Fibroblast of lung (primary cell): ENCODE measurements around the gene SIPA1L3. TPM values are rescaled to one million over a fixed set of nuclear protein-coding genes. Genes with fewer than 3 reads are reported as not detected.
A peak's percentile ranks its signal among the peaks of the same experiment; 100 is the strongest.

Source experiments
- DNase-seq, 2 donors: peaks; one replicate each; pipeline versions ENCODE4 v3.0.0 to v3.0.0-alpha.2; 2010; ENCODE audit warnings: low read depth in 2 of 2
- H2AFZ ChIP-seq: 2 replicates; pipeline ENCODE4 v1.5.1; 2012; ENCODE audit warnings: low read length, control low read depth, inconsistent platforms
- H3K27ac ChIP-seq: 2 replicates; pipeline ENCODE4 v1.5.1; 2011; ENCODE audit warnings: low read length, control low read depth; ENCODE audit not compliant: insufficient read depth
- H3K27me3 ChIP-seq: 2 replicates; pipeline ENCODE4 v1.5.1; 2011; ENCODE audit warnings: mild to moderate bottlenecking, low read length; ENCODE audit not compliant: control insufficient read depth, insufficient read depth
- H3K36me3 ChIP-seq: 2 replicates; pipeline ENCODE4 v1.5.1; 2011; ENCODE audit warnings: low read length; ENCODE audit not compliant: control insufficient read depth, insufficient read depth
- H3K4me1 ChIP-seq: 2 replicates; pipeline ENCODE4 v1.5.1; 2011; ENCODE audit warnings: low read length; ENCODE audit not compliant: control insufficient read depth, insufficient read depth; ENCODE audit errors: extremely low read depth
- H3K4me2 ChIP-seq: 2 replicates; pipeline ENCODE4 v1.5.1; 2011; ENCODE audit warnings: low read length, control low read depth; ENCODE audit not compliant: insufficient read depth; ENCODE audit errors: extremely low read depth
- H3K4me3 ChIP-seq, 4 experiments: fragments of 200-600 bp in 1 of 4; sonication (generic) in 1 of 4; replicated peaks in 1 of 4; 2 replicates each; pipeline ENCODE4 v1.5.1; 2011 to 2016; ENCODE audit warnings: low read length in 4 of 4, low read depth in 3 of 4, mild to moderate bottlenecking in 3 of 4, control low read depth in 2 of 4, inconsistent platforms in 1 of 4, mixed read lengths in 1 of 4; ENCODE audit not compliant: insufficient read depth in 1 of 4; ENCODE audit errors: control extremely low read depth in 1 of 4
- H3K79me2 ChIP-seq: 2 replicates; pipeline ENCODE4 v1.5.1; 2012; ENCODE audit warnings: mild to moderate bottlenecking, low read length, inconsistent platforms; ENCODE audit not compliant: control insufficient read depth, insufficient read depth
- H3K9ac ChIP-seq: 2 replicates; pipeline ENCODE4 v1.5.1; 2011; ENCODE audit warnings: mild to moderate bottlenecking, low read length, control low read depth; ENCODE audit not compliant: insufficient read depth
- H3K9me3 ChIP-seq: 2 replicates; pipeline ENCODE4 v1.5.1; 2012; ENCODE audit warnings: low read depth, low read length; ENCODE audit not compliant: control insufficient read depth, insufficient read depth
- H4K20me1 ChIP-seq: 2 replicates; pipeline ENCODE4 v1.5.1; 2011; ENCODE audit warnings: low read length; ENCODE audit not compliant: control insufficient read depth, insufficient read depth; ENCODE audit errors: extremely low read depth
- EZH2 ChIP-seq: IDR thresholded peaks from 2 replicates; pipeline ENCODE4 v1.5.1; 2012; ENCODE audit warnings: low read length, control low read depth, mild to moderate bottlenecking; ENCODE audit errors: missing control alignments
- polyA plus RNA-seq, 2 donors: library from polyadenylated mRNA; depleted of rRNA in 1 of 2; stranded (reverse) in 1 of 2; unstranded in 1 of 2; fragments of >200 nt; gene quantifications; 2 replicates each; pipeline ENCODE4 v1.2.1, GENCODE V29; 2011 to 2012; ENCODE audit warnings: missing spikeins in 1 of 2
- total RNA-seq: library from RNA; depleted of rRNA; stranded (reverse); fragments of >200 nt; gene quantifications from 2 replicates; pipeline ENCODE4 v1.2.1, GENCODE V29; 2014
- TF ChIP-seq, protein P1 (sequence below), 2 donors: IDR thresholded peaks in 1 of 2; conservative IDR thresholded peaks in 1 of 2; 1 replicate in 1 of 2; 2 replicates in 1 of 2; pipeline ENCODE4 v1.5.1; 2011 to 2012; ENCODE audit warnings: low read length in 2 of 2, control low read depth in 1 of 2, inconsistent platforms in 1 of 2, low read depth in 1 of 2, mild to moderate bottlenecking in 1 of 2

SIPA1L3 gene
- total and polyA plus RNA-seq, 2 donors (not counting 1 experiment from before 2014, with no cell fraction given): 3.7 to 10.1 TPM

- no peak overlapping the region for H3K27ac ChIP-seq
Observed at GRCh38 chr19:38030686-38031422, 123.8 kb downstream of the SIPA1L3 start.

GRCh38 chr19:38031423-38031770 is 124.4 kb downstream of the SIPA1L3 start:
- DNase-seq: peak; percentile 69 to 93
- H3K4me2 ChIP-seq: no peak overlapping the region
- no peak for TF ChIP-seq EZH2
- TF ChIP-seq, protein P1, sequence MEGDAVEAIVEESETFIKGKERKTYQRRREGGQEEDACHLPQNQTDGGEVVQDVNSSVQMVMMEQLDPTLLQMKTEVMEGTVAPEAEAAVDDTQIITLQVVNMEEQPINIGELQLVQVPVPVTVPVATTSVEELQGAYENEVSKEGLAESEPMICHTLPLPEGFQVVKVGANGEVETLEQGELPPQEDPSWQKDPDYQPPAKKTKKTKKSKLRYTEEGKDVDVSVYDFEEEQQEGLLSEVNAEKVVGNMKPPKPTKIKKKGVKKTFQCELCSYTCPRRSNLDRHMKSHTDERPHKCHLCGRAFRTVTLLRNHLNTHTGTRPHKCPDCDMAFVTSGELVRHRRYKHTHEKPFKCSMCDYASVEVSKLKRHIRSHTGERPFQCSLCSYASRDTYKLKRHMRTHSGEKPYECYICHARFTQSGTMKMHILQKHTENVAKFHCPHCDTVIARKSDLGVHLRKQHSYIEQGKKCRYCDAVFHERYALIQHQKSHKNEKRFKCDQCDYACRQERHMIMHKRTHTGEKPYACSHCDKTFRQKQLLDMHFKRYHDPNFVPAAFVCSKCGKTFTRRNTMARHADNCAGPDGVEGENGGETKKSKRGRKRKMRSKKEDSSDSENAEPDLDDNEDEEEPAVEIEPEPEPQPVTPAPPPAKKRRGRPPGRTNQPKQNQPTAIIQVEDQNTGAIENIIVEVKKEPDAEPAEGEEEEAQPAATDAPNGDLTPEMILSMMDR (conservative IDR thresholded peaks at IDR 0.05 in 1 of 2, IDR thresholded peaks at IDR 0.05 in 1 of 2; ENCODE audit: low read depth in 1 of 2, low read length in 2 of 2): no peak
- H3K4me3 ChIP-seq: no peak overlapping the region
- peaks cover 10% of the 10 kb centered on the region for H3K4me1 ChIP-seq
- no peak overlapping the region for H3K9ac ChIP-seq
- H2AFZ ChIP-seq: no peak overlapping the region
- H4K20me1 ChIP-seq: no peaks in the 10 kb centered on the region
- H3K27me3 ChIP-seq: no peaks in the 10 kb centered on the region
- no peaks in the 10 kb centered on the region for H3K36me3 ChIP-seq
- H3K79me2 ChIP-seq: no peaks in the 10 kb centered on the region
- H3K9me3 ChIP-seq: no peaks in the 10 kb centered on the region
- no peak overlapping the region for H3K27ac ChIP-seq

More at GRCh38 chr19:38030686-38031422, 123.8 kb downstream of the SIPA1L3 start:
- Histone ChIP-seq H3K36me3 (no peaks in the 10 kb centered on the region), H3K27me3 (no peaks in the 10 kb centered on the region), H3K79me2 (no peaks in the 10 kb centered on the region), H3K9me3 (no peaks in the 10 kb centered on the region), H3K4me3 (no peak overlapping the region), H2AFZ (no peak overlapping the region), H4K20me1 (no peaks in the 10 kb centered on the region), H3K4me1 (peaks cover 5% of the 10 kb centered on the region), H3K4me2 (no peak overlapping the region), H3K9ac (no peak overlapping the region)
- no peak for DNase-seq
- no peak for TF ChIP-seq EZH2
- TF ChIP-seq, protein P1 (conservative IDR thresholded peaks at IDR 0.05 in 1 of 2, IDR thresholded peaks at IDR 0.05 in 1 of 2; ENCODE audit: low read depth in 1 of 2, low read length in 2 of 2): no peak

DNA sequence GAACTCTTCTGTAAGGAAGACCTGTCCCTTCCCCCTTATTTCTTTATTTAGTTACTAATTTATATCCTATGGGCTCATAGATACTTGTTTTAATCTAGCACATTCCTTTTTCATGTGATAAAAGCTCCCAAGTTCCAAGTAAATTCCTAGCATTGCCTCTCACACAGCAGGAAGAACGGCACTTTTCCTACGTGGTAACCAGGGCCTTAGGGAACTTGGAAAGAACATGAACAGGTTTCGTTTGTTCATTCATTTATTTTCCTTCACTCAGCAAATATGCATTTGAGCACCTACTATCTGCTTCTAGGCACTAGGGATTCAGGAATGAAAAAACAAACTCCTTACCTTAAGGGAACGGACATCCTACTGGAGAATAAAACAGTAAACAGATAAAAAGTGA is 125.1 kb downstream of the SIPA1L3 start:
- Histone ChIP-seq H3K36me3 (no peaks in the 10 kb centered on the region), H3K9me3 (no peaks in the 10 kb centered on the region), H2AFZ (no peak overlapping the region), H3K27me3 (no peaks in the 10 kb centered on the region), H3K4me2 (no peak overlapping the region), H3K79me2 (no peaks in the 10 kb centered on the region), H3K27ac (no peak overlapping the region), H3K4me3 (no peak overlapping the region), H3K9ac (no peak overlapping the region), H4K20me1 (no peaks in the 10 kb centered on the region), H3K4me1 (peaks cover 12% of the 10 kb centered on the region)
- no peak for TF ChIP-seq EZH2
- TF ChIP-seq, protein P1 (conservative IDR thresholded peaks at IDR 0.05 in 1 of 2, IDR thresholded peaks at IDR 0.05 in 1 of 2; ENCODE audit: low read depth in 1 of 2, low read length in 2 of 2): no peak
- DNase-seq: peak in 1 of 2 donors; percentile 93
